ENCODE data around the gene VWDE. TPM values are rescaled to one million over a fixed set of nuclear protein-coding genes. Genes with fewer than 3 reads are reported as not detected.

Gene VWDE
- total RNA-seq, 1 donor from 2014 or later = 0.53 TPM

DNA sequence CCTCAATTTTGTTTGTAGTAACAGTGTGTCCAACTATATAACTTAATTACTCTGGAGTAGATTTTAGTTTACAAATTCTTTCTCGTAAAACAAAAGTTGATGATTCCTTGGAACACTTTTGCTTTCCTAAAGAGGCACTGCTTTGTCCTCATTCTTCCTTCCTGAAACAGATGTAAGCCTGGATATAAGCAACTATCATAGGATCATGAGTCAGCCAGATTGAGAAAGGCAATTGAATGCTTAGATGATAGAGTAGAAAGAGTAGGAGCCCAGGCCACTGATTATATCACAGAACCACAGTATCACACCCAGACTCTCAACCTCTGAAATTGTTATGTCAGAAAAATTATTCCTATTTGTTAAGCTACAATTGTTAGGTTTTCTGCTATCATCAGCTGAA is 122.6 kb downstream of the VWDE start:
- intact Hi-C loops (cut with DNase I) = no loop called here

More for the DNA sequence above, 122.6 kb downstream of the VWDE start:
- DNase-seq (no peak), ATAC-seq (no peak)
- TF ChIP-seq, protein P1, sequence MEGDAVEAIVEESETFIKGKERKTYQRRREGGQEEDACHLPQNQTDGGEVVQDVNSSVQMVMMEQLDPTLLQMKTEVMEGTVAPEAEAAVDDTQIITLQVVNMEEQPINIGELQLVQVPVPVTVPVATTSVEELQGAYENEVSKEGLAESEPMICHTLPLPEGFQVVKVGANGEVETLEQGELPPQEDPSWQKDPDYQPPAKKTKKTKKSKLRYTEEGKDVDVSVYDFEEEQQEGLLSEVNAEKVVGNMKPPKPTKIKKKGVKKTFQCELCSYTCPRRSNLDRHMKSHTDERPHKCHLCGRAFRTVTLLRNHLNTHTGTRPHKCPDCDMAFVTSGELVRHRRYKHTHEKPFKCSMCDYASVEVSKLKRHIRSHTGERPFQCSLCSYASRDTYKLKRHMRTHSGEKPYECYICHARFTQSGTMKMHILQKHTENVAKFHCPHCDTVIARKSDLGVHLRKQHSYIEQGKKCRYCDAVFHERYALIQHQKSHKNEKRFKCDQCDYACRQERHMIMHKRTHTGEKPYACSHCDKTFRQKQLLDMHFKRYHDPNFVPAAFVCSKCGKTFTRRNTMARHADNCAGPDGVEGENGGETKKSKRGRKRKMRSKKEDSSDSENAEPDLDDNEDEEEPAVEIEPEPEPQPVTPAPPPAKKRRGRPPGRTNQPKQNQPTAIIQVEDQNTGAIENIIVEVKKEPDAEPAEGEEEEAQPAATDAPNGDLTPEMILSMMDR (IDR thresholded peaks at IDR 0.05) = no peak
- Histone ChIP-seq H3K36me3 (no peaks in the 10 kb centered on the region), H3K4me3 (no peak overlapping the region), H3K4me1 (no peaks in the 10 kb centered on the region), H3K27me3 (ENCODE audit: low read depth) (no peaks in the 10 kb centered on the region), H3K9me3 (peaks cover 3% of the 10 kb centered on the region), H3K27ac (no peak overlapping the region)

Other genes with a start within 250 kb of the VWDE start
- gene TMEM106B, start 192.6 kb downstream of the VWDE start, total RNA-seq = 38.7 TPM
- gene SCIN, start 166.9 kb upstream of the VWDE start, total RNA-seq = 21.1 TPM